BLaER1 (cell line): Measurements from ENCODE around the gene MGLL.
"Not testable (repeated sequence)": the region's sequence is repeated elsewhere in the genome, so short reads cannot be mapped to it uniquely, and the experiment has no call there.

Source experiments
- H3K27ac ChIP-seq: shearing (Covaris generic); formaldehyde crosslinking; 2 replicates; pipeline ENCODE4 v1.8.1; 2022
- H3K27me3 ChIP-seq: shearing (Covaris generic); formaldehyde crosslinking; 2 replicates; pipeline ENCODE4 v1.8.1; 2022
- H3K36me3 ChIP-seq: shearing (Covaris generic); formaldehyde crosslinking; 2 replicates; pipeline ENCODE4 v1.8.1; 2022
- H3K4me1 ChIP-seq: shearing (Covaris generic); formaldehyde crosslinking; 2 replicates; pipeline ENCODE4 v1.8.1; 2022
- H3K4me2 ChIP-seq: shearing (Covaris generic); formaldehyde crosslinking; 2 replicates; pipeline ENCODE4 v1.8.1; 2022
- H3K4me3 ChIP-seq: shearing (Covaris generic); formaldehyde crosslinking; 2 replicates; pipeline ENCODE4 v1.8.1; 2022
- H3K9ac ChIP-seq: shearing (Covaris generic); formaldehyde crosslinking; 2 replicates; pipeline ENCODE4 v1.8.1; 2022
- H3K9me3 ChIP-seq: shearing (Covaris generic); formaldehyde crosslinking; 2 replicates; pipeline ENCODE4 v1.8.1; 2022
- H4K20me1 ChIP-seq: shearing (Covaris generic); formaldehyde crosslinking; 2 replicates; pipeline ENCODE4 v1.8.1; 2022
- Cebpa-rat ChIP-seq: shearing (Covaris generic); IDR thresholded peaks from 2 replicates; pipeline ENCODE4 v1.8.1; 2022

Gene MGLL

DNA sequence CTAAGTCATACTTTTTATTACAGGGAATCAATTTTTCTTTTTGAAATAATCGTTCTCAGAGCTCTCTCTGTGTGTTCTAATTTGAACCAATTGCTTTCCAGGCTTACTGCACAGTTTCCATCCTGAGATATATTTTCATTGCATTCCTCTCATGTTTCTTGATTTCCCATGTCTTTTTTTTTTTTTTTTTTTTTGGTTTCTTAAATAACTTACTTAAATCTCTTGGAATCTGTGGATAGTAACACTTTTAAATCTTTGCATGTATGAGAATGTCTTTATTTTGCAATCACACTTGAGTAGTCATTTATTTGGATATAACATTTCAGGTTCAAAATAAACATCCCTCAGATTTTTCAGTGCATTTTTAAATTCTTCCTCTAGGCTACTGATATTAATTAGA is 164.1 kb downstream of the MGLL start:
- Histone ChIP-seq H3K9me3 (no peaks in the 10 kb centered on the region), H3K9ac (no peak overlapping the region), H3K4me3 (no peak overlapping the region), H3K4me2 (no peak overlapping the region), H3K27me3 (no peaks in the 10 kb centered on the region), H3K4me1 (peaks cover 18% of the 10 kb centered on the region), H3K27ac (no peak overlapping the region), H3K36me3 (no peaks in the 10 kb centered on the region), H4K20me1 (no peaks in the 10 kb centered on the region; the same call in 1 of the 2 replicates)
- no peak for TF ChIP-seq Cebpa-rat

DNA sequence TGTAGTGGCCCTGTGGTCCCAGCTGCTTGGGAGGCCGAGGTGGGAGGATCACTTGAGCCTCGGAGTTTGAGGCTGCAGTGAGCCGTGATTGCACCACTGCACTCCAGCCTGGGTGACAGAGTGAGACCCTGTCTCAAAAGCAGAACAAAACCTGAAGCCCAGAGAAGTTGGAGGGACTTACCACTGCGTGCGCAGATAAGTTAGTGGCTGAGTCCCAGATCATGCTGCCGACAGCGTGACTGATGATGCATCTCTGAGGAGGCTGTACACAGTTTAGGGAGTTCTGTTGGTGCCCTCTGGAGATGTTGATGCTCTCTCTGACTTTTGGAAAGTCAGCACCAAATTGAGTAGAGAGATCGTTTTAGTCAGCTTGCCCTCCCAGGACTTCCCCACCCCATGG is 165.4 kb downstream of the MGLL start:
- Histone ChIP-seq H3K36me3 (no peaks in the 10 kb centered on the region), H3K9ac (no peak overlapping the region), H3K9me3 (no peaks in the 10 kb centered on the region), H3K27me3 (no peaks in the 10 kb centered on the region), H3K27ac (no peak overlapping the region), H3K4me1 (peaks cover 18% of the 10 kb centered on the region), H3K4me3 (no peak overlapping the region), H3K4me2 (no peak overlapping the region), H4K20me1 (no peaks in the 10 kb centered on the region; the same call in 1 of the 2 replicates)
- TF ChIP-seq Cebpa-rat, result no peak

DNA sequence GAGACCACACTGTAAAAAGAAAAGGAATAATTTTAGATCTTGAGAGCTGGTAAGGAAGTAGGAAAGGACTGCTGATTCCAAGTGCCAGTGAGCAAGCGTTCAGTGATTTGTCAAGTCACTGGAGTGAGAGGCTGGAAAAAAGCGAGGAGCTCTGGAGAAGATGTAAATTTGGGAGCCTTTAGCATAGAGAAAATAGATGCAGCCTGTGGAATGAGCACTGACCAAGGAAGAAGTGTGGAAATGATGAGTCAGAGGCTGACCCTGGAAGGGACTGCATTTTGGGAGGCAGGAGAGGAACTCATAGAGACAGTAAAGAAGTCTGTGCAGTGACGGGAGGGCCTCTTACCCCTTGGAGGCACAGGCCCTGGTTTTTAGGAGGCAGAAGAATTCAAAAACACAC is 166.7 kb downstream of the MGLL start:
- no peak overlapping the region for H3K4me3 ChIP-seq
- no peaks in the 10 kb centered on the region; the same call in 1 of the 2 replicates for H4K20me1 ChIP-seq
- H3K9me3 ChIP-seq, result no peaks in the 10 kb centered on the region
- no peak for TF ChIP-seq Cebpa-rat
- no peaks in the 10 kb centered on the region for H3K36me3 ChIP-seq
- H3K4me1 ChIP-seq, result peaks cover 11% of the 10 kb centered on the region
- no peak overlapping the region; the same call in 1 of the 2 replicates for H3K9ac ChIP-seq
- H3K27me3 ChIP-seq, result no peaks in the 10 kb centered on the region
- no peak overlapping the region for H3K4me2 ChIP-seq
- H3K27ac ChIP-seq, result no peak overlapping the region

DNA sequence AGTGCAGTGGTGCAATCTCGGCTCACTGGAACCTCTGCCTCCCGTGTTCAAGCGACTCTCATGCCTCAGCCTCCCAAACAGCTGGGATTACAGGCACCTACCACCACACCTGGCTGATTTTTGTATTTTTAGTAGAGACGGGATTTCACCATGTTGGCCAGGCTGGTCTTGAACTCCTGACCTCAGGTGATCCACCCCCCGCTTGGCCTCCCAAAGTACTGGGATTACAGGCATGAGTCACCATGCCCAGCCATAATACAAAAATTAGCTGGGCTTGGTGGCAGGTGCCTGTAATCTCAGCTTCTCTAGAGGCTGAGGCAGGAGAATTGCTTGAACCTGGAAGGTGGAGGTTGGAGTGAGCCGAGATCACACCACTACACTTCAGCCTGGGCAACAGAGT is 167.3 kb downstream of the MGLL start:
- H4K20me1 ChIP-seq, H3K27ac ChIP-seq, H3K9me3 ChIP-seq, H3K27me3 ChIP-seq, H3K36me3 ChIP-seq, H3K4me2 ChIP-seq, H3K4me3 ChIP-seq, H3K4me1 ChIP-seq, H3K9ac ChIP-seq: not testable (repeated sequence)

DNA sequence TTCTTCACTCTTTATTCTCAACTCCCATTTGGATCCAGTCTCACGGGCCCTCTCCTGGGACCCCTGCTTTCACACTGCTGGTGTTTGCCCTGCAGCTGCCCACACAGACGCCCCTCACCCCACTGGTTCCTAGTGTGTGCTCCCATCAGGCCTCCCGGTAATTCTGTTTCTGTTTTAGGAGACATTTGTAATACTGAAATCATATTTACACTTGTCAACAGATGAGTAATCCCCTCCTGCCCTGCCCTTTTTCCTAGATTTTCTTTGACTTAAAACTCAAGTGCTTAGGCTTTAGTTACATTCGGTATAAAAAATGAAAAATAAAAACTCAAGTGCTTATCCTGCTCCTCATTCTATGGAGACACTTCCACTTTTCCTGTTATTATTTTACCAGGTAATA is 167.9 kb downstream of the MGLL start:
- Histone ChIP-seq H3K4me3 (no peak overlapping the region), H3K27ac (no peak overlapping the region), H3K9me3 (no peaks in the 10 kb centered on the region), H3K4me1 (no peaks in the 10 kb centered on the region), H3K36me3 (no peaks in the 10 kb centered on the region), H4K20me1 (no peaks in the 10 kb centered on the region; the same call in 1 of the 2 replicates), H3K9ac (no peak overlapping the region), H3K4me2 (no peak overlapping the region), H3K27me3 (no peaks in the 10 kb centered on the region)
- no peak for TF ChIP-seq Cebpa-rat

DNA sequence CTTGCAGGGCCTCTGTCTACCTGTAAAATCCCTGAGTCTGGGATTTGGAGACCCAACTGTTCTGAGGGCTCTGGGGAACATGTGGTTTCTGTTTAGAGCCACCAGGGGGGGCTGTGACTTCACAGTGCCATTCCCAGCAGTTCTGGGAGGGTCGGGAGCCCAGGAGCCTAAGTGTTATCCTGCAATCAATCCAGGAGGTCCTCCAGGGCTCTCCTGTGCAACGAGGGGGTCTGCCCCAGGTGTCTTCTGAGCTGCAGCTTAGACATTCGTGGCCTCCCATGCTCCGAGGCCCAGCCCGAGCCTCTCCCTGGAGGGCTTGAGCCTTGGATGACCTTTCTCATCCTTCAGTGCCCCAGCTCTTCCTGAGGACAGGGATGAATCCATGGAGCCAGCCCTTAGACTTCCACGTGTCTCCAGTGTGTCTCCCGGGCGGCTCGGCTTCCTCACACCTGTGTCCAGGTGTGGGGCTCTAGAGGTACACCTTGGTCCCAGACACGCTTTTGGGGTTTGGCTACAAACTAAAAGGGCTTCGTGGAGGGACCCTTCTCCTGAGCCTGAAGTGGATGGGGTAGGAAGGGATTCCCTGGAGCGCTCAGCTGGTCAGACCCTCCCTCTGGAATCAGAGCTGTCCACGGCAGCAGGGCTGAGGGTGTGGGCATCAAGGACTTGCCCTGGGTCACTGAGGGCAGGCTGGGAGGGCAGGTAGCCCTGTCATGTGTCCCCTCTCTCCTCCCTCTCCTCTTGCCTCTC is 169.9 kb downstream of the MGLL start:
- Histone ChIP-seq H3K9ac (no peak overlapping the region), H3K9me3 (no peaks in the 10 kb centered on the region), H3K27me3 (no peaks in the 10 kb centered on the region), H4K20me1 (no peaks in the 10 kb centered on the region; the same call in 1 of the 2 replicates), H3K4me3 (no peak overlapping the region), H3K4me2 (no peak overlapping the region), H3K4me1 (peaks cover 2% of the 10 kb centered on the region; the same call in 1 of the 2 replicates), H3K27ac (no peak overlapping the region), H3K36me3 (no peaks in the 10 kb centered on the region)
- no peak for TF ChIP-seq Cebpa-rat

DNA sequence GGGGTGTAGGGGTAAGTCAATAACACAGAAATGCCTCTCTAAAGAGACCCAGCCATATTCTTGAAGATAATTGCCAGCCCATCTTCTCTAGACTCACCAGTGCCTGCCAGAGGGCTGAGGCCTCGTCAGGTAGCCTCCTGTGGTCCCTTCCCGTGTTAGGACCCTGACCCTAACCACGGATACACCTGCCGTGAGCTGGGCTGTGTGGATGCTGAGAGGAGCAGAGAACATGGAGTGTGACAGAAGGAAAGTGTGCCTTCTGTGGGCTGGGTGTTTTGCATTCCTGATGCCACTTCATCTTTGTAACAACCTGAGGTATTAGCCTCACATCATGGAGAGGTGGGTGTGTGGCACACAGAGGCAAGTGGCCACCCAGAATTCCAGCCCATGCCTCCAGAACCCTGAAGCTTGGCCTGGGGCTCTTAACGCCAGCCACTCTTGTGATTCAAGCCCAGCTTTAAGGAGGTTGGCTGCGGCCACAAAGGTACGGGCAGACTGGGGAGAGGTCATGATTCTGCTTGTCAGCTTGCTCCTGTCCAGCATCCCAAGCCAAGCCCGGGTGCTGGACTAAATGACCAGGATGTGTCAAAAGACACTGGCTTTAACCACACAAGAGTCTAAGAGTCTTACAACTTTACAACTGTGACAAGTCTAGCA is 170.7 kb downstream of the MGLL start:
- no peak for TF ChIP-seq Cebpa-rat
- Histone ChIP-seq H3K27ac (no peak overlapping the region), H3K9ac (peak overlapping the region; percentile 11; the same call in 1 of the 2 replicates), H3K4me2 (no peak overlapping the region), H3K4me1 (peaks cover 10% of the 10 kb centered on the region), H3K36me3 (no peaks in the 10 kb centered on the region), H3K27me3 (no peaks in the 10 kb centered on the region), H4K20me1 (no peaks in the 10 kb centered on the region; the same call in 1 of the 2 replicates), H3K9me3 (no peaks in the 10 kb centered on the region), H3K4me3 (no peak overlapping the region)

DNA sequence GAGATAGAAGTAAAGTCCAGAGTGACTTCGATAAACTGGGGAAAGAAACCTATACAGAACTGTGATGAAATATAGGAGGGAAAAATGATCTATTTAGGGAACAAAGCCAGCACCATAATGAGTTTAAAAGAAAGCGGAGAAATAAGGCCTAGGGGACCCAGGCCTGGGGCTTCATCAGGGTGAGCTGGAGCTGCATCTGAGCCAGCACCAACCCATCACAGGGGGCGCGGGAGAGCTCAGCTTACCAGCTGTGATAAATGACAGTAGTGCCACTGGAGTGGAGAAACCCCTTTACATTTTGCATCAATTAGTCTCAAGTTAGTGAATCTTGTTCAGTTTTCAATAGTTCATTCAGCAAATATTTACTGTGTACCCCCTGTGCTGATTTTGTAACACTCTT is 172.1 kb downstream of the MGLL start:
- no peaks in the 10 kb centered on the region for H3K36me3 ChIP-seq
- H3K4me1 ChIP-seq, result peaks cover 24% of the 10 kb centered on the region
- TF ChIP-seq Cebpa-rat, result no peak
- no peak overlapping the region for H3K27ac ChIP-seq
- H3K27me3 ChIP-seq, result no peaks in the 10 kb centered on the region
- H3K9me3 ChIP-seq, result no peaks in the 10 kb centered on the region
- H3K4me2 ChIP-seq, result no peak overlapping the region
- no peak overlapping the region for H3K4me3 ChIP-seq
- H3K9ac ChIP-seq, result no peak overlapping the region
- no peaks in the 10 kb centered on the region; the same call in 1 of the 2 replicates for H4K20me1 ChIP-seq

DNA sequence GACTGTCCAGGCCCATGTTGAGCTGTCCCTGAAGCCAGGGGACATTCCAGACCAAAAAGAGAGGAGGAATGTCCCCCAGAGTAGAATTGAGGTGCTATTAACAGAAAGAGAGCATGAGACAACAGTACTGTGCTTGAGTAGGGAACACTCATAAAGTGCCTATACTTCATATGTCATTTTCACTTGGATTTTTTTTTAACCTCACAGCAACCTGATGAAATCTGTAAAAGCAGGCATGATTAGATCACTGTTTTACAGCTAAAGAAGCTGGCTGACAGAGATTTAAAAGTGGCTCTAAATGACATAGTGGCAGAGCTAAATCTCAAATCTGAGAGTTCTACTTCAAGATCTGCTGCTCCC is 174.5 kb downstream of the MGLL start:
- Histone ChIP-seq H4K20me1 (no peaks in the 10 kb centered on the region; the same call in 1 of the 2 replicates), H3K4me2 (no peak overlapping the region), H3K27me3 (no peaks in the 10 kb centered on the region), H3K9me3 (no peaks in the 10 kb centered on the region), H3K27ac (no peak overlapping the region), H3K4me1 (peaks cover 46% of the 10 kb centered on the region), H3K36me3 (no peaks in the 10 kb centered on the region), H3K9ac (no peak overlapping the region), H3K4me3 (no peak overlapping the region)
- TF ChIP-seq Cebpa-rat, result no peak

DNA sequence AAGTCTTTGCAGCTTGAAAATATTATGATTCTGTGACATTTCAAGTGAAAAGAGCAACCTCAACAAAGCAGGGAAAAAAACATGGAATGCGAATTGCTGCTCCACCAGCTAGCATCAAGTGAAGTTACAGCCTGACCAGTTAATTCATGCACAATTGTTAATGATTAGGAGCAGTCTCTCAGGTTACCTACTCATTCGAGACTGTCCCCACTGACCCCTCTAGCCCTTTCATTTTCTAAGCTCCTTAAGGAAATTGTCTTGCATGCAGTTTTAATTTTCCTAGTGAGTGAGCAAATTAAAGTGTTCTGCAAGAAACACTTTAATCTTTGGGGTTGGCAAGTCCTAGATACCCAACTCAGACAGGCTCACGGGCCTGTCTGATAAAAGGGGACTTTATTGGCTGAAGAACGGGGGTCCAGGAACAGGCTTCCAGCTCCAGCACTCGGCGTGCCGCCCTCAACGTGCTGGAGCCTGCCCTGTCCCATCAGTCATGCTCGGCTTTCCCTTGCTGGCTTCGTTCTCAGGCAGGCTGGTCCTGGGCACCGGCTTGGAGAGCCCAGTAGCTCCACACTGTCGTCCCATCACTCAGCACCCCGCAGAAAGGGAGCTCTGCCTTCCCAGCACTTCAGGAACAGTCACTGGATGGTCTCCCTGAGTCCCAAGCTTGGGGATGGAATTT is 175.0 kb downstream of the MGLL start:
- Histone ChIP-seq H3K27ac (no peak overlapping the region), H3K4me3 (no peak overlapping the region), H3K4me1 (peaks cover 46% of the 10 kb centered on the region), H3K9me3 (no peaks in the 10 kb centered on the region), H3K9ac (no peak overlapping the region), H4K20me1 (no peaks in the 10 kb centered on the region), H3K27me3 (no peaks in the 10 kb centered on the region), H3K4me2 (no peak overlapping the region), H3K36me3 (no peaks in the 10 kb centered on the region)
- TF ChIP-seq Cebpa-rat, result no peak
